Measurements from ENCODE around the gene DGKZ.

DGKZ gene

DNA sequence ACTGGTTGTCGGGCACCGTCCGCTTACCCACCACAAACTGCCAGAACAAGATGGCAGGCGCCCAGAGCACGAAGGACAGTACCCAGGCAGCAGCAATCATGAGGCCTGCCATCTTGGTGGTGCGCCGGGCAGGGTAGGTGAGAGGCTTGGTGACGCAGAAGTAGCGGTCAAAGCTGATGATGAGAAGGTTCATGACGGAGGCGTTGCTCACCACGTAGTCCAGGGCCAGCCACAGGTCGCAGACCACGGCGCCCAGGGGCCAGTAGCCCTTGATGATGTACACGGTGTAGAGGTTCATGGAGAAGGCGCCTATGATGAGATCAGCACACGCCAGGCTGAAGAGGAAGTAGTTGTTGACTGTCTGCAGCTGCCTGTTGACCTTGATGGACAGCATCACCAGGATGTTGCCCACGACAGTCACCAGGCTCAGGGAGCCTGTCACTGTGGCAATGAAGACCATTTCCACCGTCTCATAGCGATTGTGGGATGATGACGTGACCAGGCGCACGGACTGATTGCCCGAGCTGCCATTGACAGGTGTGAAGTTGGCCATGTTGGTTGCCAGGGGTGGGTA is 38.8 kb downstream of the DGKZ start:
- TF ChIP-seq ZFX (IDR thresholded peaks at IDR 0.05) = no peak
- TF ChIP-seq, protein P1, sequence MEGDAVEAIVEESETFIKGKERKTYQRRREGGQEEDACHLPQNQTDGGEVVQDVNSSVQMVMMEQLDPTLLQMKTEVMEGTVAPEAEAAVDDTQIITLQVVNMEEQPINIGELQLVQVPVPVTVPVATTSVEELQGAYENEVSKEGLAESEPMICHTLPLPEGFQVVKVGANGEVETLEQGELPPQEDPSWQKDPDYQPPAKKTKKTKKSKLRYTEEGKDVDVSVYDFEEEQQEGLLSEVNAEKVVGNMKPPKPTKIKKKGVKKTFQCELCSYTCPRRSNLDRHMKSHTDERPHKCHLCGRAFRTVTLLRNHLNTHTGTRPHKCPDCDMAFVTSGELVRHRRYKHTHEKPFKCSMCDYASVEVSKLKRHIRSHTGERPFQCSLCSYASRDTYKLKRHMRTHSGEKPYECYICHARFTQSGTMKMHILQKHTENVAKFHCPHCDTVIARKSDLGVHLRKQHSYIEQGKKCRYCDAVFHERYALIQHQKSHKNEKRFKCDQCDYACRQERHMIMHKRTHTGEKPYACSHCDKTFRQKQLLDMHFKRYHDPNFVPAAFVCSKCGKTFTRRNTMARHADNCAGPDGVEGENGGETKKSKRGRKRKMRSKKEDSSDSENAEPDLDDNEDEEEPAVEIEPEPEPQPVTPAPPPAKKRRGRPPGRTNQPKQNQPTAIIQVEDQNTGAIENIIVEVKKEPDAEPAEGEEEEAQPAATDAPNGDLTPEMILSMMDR (conservative IDR thresholded peaks at IDR 0.05) = no peak

DNA sequence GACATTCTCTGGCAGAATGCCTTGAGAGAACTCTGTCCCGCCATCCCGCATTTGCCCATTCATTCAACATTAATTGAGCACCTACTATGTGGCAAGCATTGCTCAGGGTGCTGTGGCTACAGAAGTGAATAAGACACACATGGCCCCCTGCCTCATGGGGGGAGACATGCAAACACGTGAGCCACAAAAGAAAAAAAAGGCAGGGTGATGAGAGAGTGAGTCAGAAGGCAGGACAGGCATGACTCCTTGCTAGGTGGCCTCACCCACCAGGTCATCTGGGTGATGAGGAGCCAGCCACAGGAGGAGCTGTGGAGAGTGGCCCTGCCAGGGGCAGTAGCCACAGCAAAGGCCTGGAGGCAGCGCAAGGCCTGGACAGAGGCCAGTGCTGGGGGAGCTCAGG is 39.4 kb downstream of the DGKZ start:
- no peak for TF ChIP-seq ZFX (IDR thresholded peaks at IDR 0.05)
- TF ChIP-seq, protein P1 (conservative IDR thresholded peaks at IDR 0.05) = no peak

More for the DNA sequence above, 38.8 kb downstream of the DGKZ start:
- no peak overlapping the region for H3K27ac ChIP-seq

DNA sequence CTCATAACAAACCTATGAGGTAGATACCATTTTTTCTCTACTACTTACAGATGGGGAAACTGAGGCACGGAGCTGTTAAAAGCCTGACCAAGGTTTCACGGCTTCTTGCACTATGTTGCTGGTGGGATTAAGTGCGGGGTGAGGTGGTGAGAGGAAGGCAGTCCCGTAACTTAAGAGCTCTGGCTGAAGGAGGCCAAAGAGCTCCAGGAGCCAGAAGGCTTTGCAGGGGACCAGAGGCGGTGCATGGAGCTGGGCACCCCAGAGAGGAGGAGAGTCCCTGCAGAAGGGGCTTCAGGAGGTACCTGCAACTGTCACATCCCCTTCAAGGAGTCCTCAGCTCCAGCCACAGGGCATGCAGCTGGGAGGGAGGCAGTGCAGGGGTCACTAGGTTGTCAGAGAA is 40.2 kb downstream of the DGKZ start:
- no peak for TF ChIP-seq ZFX (IDR thresholded peaks at IDR 0.05)
- TF ChIP-seq, protein P1 (conservative IDR thresholded peaks at IDR 0.05) = no peak
- no peak overlapping the region for H3K27ac ChIP-seq

More for the DNA sequence above, 39.4 kb downstream of the DGKZ start:
- no peak overlapping the region for H3K27ac ChIP-seq

DNA sequence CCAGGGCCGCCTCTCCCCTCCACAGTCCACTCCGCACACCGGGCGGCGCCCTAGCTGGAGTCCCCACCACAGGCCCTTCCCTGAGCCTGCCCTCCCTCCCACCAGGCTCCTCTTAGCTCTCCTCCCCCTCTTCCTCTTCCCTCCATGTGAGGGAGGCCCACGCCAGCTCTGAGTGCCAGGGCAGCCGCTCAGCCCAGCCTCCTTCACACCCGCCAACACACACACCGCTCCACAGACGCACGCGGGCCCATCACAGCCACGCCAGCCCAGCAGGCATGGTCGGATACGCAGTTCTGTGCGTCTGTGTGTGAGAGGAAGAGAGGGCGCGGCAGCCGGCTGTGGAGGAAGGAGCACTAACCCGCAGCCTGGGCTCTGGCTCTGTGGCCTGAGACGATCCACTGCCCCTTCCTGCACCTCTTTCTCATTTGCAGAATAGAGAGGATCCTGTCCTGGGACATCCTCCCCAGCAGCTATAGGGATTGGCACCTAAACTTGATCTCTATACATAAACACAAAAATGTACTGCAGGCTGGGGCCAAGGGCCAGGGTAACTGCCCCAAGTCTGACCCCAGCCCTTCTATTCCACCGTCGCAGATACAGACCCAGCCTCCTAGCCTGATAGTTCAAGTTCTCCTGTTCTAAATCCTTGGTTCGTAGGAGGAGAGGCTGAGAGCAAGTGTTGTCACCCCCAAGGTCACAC is 40.8 kb downstream of the DGKZ start:
- TF ChIP-seq, protein P1 (conservative IDR thresholded peaks at IDR 0.05) = no peak
- no peak for TF ChIP-seq ZFX (IDR thresholded peaks at IDR 0.05)
- no peak overlapping the region for H3K27ac ChIP-seq

DNA sequence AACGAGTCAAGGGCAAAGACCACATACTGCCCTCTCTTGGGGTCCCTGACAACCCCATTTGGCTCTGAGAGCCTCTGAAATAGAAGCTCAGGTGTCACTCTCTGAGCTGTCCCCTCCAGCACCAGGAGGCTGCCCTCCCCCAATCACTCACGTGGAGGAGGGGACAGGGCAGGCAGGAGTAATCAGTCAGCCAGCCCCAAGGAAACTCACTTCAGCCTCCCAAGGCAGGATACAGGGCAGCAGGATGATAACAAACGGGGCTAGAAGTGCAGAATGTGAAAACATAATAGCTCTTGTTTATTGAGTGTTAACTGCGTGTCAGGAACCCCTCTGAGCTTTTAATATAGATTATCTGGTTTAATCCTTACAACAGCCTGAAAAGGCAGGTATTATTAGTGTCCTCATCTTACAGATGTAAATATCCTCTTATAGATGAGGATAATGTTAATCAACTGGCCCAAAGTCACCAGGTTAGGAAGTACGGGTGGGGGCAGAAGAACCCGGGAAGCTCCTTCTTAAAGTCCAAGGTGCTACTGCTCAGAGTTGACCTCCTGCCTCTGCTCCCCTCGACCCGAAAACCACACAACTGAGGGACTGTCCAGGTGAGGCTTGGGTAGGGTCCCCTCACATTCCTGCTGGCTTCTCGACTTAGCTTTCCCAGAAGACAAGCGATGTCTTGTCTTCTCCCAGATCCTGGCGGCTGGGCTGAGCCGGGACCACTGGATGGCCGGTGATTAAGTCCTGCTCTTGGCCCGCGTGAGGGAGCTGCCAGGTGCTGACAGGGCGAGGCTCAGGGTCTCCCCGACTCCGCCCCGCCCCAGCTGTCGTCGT is 41.6 kb downstream of the DGKZ start:
- TF ChIP-seq, protein P1 (conservative IDR thresholded peaks at IDR 0.05) = no peak
- no peak for TF ChIP-seq ZFX (IDR thresholded peaks at IDR 0.05)
- H3K27ac ChIP-seq = no peak overlapping the region

DNA sequence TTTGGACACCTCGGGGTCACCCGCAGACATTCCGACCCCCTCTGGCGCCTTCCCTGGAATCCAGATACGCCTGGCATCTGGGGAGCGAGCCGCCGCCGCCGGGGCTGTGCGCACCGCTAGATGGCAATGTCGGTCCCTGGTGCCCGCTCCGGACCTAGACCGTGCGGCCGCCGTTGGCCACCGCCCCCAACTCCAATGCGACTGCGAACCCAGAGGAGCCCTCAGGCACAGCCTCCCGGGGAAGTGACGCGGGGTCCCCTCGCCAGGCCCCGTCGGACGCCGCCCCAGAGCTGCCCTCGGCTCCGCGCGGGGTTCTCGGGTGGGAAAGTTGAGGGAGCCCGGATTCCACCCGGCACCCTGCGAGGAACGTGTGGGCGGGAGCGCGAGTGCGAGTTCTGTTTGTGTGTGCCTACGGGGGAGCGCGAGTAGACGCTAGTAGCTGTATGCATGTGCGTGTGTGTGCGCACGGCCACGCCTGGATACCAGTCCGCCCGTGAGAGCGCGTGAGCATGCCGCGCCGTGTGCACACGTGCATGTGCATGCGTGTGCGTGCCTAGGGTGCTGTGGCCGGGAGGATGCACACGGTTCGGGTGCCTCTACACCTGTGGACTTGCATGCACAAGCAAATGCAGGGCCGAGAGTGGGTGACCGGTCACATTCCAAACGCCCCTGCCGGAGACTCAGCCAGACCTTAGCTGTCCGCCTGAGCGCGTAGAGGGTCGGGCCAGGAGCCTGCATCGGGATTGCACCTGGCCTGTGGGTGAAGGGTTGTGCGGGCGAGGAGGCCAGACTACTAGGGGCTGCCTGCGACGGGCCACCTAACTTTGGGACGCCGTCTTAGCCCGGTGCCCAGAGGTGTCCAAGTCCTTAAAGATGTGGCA is 42.4 kb downstream of the DGKZ start:
- no peak overlapping the region for H3K27ac ChIP-seq
- TF ChIP-seq, protein P1 (conservative IDR thresholded peaks at IDR 0.05) = peak; percentile 98
- TF ChIP-seq ZFX (IDR thresholded peaks at IDR 0.05) = no peak
